HG03439 (cell line): ENCODE data around the gene PAQR9.

Source experiments
- ATAC-seq: cut with Tn5 transposase; IDR thresholded peaks from one replicate; pipeline ENCODE4 v1.9.1; 2021; ENCODE audit warnings: mild to moderate bottlenecking, moderate library complexity; ENCODE audit not compliant: unreplicated experiment

Gene PAQR9

DNA sequence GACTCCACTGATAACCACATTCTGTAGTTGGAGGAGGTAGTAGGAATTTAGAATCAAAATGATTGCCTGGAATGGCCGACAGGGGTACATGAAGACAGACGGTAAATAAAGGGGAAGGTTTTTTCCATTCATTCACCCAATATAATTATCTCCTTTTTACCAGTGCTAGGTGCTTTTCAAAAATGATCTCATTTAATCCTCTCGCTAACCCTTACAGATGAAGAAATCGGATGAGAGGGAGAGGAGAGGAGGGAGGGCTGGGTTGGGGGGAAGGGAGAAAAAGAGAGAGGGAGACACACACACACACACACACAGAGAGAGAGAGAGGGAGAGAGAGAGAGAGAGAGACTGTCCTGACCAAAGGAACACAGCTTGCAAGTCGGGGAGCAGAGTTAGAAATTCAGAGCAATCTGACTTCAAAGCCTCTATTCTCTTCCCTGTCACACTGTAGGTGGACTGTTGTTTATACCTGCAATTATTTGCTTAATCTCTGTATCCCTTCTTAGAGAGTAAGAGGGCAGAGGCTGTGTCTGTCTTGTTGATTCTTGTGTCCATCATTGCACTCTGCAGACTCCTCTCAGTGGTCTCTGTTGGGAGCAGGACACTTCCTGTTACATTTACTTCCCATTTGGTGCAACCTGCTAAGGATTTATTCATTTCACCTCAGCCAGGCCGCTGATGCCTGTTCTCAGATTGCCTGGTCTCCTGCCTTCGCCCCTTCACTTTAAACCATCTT, 18.7 kb upstream of the PAQR9 start:
- ATAC-seq, result no peak

DNA sequence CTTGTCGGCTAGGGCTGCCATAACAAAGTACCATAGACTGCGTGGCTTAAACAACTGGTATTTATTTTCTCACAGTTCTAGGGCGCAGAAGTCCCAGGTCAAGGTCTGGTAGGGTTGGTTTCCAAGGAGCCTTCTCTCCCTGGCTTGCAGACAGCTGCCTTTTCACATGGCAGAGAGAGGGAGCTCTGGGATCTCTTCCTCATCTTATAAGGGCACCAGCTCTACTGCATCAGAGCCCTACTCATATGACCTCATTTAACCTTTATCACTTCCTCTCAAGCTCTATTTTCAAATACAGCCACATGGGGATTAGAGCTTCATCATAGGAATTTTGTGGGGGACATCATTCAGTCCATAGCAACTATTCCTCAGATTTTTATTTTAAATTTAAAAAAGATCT, 17.6 kb upstream of the PAQR9 start:
- no peak for ATAC-seq

DNA sequence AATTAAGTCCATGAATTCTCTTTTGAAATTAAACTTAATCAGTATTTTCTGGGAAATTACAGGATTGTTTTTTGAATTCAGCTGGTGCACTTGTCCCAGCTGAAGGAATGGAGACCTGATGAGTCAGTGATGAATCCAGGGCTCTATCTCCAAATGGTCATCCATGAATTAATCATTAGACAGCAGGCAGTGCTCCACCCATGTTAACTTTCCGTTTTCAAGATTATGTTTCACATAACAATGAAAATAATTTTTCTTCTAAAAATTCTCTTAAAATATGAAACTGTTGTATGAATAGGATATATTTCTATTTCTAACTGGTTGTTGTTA, 13.9 kb upstream of the PAQR9 start:
- ATAC-seq, result no peak

DNA sequence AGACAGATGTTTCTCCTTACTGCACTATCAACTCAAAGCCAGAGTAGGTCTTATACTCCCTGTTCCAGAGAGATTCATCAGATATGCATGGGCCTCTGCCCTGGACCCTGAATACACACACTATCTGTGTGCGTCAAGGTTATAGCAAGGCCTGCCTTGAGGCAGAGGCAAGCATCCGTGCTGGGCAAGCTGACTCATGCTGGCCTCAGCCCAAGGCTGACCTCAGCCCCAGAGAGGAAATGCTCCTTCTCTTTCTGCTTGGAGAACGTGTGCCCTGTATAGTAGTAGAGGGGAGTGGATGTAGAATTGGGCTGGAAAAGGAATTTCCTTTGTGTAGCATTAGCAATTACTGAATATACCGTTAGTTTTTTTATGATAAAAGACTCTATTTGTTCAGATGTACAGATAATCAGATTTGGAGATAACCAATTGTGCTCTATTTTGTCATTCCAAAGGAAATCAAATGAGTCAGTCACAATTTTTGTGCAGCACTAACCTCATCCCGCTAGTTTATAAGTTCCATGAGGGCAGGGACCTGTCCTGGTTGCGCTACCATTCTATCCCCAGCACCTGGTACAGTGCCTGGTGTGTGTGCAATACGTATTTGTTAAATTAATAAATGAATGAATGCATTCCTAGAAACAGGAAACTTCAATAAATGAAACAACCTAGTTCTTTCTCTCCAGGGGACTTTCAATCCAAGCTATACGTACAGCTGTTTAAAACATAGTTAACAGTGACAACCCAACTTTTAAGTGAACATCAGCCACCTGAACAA, 13.3 kb upstream of the PAQR9 start:
- no peak for ATAC-seq

DNA sequence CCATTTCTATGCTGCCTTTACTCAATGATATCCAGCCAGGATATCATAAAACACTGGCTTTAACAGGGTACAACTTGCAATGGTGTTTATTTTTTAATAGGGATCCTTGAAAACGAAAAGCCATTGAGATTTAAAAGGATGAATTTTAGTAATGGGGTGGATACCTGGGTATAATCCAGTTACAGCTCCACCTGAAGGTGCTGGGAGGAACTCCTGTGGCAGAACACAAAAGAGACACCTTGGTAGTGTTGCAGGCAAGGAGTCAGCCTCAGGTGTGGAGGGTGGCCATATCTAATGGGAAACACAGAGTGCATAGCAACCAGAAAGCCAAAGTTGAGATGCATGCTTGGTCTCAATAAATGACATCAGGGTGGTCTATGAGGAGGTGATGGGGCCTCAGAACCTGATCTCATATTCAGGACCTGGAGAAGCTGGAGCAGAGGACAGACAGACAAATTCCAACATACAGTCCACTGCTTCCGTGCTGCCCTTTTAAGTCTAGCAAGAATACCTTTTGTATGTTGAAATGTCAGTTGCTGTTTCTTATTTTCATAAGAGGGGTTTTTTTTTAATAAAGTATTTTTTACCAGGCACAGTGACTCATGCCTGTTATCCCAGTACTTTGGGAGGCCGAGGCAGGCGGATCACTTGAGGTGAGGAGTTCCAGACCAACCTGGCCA, 12.0 kb upstream of the PAQR9 start:
- no peak for ATAC-seq

DNA sequence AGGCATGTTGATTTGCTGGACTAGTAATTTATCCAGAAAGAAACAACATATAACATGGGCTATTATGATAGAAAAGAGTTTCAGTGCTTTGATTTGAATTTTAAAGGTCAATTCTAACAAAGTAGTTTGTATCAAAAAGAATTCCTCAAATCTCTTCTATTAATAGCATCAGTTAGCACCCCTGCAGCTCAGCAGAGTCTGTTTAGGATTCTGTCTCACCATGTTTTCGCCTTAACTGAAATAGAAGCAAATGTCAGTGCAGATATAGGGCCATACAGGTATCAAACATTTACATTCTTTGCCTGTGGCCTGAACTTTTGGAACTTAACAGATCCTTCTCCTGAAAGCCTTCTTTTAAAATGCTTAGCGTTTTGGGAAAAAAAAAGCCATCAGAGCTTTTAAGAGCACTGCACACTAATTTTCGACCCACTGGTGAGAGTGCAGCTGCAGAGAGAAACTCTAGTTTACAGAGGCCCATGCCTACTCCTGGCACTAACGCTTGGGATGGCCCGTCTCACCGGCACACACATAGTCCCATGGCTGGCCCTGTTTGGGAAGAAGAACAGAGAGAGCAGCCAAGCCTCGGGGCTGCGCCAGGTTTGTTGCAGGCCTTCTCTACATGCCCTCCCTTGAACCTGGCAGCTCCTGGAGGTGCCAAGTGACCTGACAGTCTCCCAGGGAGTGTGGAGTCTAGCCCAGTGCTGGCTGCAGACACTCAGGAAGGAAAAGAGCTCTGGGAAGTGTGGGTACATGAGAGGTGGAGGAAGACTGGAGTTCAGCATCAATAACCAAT, 9.9 kb upstream of the PAQR9 start:
- no peak for ATAC-seq

DNA sequence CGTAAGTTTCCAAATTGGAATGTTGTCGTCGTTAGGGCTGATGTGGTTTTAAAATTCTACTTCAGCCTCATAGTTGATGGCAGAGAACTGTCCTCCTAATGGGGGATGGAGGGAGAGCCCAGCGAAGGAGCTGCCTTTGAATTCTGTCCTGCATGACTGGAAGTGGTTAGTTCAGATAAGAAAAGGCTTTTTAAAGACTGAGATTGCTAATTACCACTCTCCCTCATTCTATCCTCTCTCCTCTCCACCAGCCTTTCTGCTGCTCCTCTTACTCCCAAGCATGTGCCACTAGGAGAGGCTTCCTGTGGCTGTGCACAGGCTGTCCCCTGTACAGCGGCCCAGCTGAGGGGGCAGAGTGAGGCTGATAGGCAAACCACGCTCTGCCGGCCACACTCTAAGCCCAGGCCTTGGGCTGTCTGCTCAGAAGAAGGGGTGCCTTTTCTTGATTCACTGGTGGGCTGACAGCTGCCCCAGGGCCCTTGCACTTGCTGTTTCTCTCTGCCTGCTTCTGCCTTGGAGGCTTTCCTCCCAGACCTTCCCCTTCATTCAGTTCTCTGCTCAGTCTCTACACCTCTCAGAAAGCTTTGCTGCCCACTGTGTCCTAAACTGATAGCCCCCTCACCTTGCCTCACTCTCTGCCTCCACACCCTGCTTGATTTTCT, 8.7 kb upstream of the PAQR9 start:
- ATAC-seq, result no peak

DNA sequence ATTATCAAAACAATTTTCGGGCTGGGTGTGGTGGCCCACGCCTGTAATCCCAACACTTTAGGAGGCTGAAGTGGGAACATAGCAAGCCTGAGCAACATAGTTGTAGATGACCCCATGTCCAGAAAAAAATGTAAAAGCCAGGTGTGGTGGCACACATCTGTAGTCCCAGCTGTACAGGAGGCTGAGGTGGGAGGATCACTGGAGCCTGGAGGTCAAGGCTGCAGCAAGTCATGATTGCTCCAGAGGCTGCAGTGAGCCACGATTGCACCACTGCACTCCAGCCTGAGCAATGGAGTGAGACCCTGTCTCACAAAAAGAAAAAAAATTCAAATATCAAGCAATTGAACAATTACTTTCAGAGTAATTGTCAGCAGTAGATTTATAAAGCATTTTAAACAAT, 8.0 kb upstream of the PAQR9 start:
- no peak for ATAC-seq

DNA sequence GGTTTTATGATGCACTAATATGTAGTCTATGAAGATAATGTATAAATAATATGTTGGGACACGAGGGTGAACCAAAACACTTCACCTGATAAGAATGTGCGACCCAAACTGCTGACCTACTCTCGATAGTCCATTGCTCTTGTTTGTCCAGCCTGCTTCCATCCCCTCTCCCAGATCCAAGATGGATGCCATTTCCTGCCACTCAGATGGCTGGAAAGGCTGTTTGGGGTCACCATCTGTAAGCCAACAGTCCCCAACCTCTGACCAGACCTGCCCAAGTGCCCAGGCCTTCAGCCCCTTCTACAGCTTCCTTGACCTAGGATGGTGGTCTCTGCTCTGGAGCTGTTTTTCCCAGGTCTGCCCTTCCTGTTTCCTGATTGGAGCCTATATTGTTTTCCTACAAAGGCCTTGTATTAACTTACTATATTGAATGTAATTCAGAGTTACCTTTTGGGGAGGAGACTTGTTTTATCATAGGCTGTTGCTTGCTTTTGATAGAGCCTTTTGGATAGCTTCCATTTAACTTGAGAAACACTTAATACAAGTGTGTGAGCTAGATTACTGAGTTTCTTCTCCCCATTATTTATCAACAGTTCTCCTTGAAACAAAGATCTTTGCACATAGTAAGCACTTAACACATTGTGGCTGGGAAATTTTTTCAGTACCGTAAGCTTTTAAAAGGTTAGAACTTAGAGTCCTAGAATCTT, 5.0 kb upstream of the PAQR9 start:
- no peak for ATAC-seq

DNA sequence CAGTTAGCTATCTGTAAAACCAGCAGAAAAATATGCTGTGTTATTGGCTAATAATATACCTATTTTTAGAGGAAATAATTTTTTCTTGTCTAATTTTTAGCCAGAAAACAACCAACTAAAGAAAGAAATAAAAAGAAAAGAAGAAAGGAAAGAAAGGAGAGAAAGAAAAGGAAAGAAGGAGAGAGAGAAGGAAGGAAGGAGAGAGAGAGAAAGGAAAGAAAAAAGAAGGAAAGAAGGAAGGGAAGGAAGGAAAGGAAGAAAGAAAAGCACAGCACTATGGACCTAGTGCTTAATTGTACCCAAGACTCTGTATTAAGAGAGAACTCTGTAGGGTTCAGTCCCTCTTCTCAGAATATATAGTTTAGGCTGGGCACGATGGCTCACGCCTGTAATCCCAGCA, 3.3 kb upstream of the PAQR9 start:
- no peak for ATAC-seq

DNA sequence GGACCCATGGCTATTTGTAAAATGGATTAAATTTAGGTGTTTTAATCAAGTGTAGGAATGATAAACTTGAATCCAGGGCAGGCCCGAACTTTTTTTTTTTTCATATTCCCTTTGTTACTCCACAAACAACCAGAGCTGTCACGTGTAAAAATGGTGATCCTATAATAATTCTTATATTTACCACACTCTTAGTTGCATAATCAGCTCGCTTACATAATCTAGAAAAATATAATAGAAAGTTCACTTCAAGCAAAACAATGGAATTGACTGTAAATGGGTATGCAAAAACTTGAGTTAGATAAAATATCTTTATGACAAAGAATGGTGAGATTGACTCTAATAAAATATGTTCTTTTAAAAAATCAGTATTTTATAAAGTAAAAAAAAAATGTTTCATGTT, 2.1 kb upstream of the PAQR9 start:
- no peak for ATAC-seq

DNA sequence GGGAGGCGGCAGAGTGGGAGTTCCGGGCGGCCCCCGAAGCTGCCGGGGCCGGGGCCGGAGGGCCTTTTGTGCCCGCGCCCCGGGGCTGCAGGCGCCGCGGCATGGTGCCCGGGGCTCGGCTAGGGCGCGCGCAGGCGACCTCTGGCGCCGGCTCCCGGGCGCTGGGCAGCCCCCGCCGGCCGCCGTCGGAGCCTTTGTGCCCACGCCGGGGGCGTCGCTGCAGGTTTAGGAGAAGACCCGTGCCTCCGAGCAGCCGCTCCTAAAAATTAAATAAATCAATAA, 299 bp downstream of the PAQR9 start:
- ATAC-seq, result no peak

DNA sequence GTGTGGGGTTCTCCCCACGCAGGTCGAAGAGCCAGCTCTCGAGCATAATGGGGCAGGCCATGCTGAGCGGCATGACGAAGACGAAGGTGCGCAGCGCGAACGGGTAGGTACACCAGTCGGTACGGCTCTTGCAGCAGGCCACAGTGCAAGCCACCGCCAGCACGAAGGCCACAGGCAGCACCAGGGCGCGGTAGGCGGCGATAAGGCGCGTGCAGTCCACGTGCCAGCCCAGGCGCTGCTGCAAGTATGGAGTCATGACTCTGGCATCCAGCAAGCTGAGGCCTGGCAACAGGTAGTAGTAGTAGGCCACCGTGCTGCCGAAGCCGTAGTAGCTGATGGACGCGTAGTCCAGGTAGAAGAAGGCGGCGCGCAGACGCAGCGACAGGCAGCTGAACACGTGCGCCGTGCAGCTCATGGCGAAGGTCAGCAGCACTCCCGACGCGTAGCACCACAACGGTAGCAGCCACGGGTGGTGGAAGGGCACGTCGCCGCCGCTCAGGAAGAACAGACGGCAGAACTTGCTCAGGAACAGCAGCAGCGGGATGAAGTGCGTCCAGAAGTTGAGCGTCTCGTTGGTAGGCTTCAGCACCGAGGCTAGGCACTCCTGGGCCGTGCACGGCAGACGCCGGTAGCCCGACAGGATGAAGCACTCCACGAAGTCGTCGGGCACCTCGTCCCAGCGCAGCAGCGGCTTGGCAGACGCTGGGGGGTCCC, 797 bp downstream of the PAQR9 start:
- no peak for ATAC-seq

DNA sequence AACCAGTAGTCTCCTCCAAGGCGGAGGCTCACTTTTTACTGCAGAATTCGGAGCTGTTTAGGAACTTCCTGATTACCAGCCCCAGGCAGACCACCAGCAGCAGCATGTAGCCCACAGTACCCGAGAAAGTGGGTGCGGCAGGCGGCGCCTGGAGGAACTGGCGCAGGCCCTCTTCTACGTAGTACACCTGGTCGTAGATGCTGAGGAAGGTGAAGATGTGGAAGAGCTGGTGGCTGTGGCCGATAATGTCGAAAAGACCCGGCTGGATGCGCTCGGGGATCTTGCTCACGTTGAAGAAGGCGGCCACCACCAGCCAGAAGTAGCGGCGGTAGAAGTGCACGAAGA, 1.3 kb downstream of the PAQR9 start:
- ATAC-seq, result no peak

DNA sequence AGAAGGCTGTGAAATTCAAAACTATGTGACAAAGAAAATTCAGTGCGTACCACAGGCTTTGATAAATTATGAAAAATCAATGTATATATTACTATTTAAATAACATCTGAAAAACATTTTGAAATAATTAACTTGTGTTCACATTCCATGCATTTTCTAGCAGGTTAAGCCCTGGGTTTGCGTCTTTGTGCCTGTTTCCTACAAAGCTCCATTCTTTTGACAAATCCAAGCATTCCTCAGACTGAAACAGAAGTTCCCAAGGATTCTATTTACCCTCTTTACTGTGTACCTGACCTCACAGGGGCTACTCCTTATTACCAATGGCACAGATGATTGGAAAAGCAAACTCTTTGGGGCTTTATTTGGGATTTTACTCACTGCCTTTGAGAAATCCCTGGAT, 1.9 kb downstream of the PAQR9 start:
- ATAC-seq, result no peak

DNA sequence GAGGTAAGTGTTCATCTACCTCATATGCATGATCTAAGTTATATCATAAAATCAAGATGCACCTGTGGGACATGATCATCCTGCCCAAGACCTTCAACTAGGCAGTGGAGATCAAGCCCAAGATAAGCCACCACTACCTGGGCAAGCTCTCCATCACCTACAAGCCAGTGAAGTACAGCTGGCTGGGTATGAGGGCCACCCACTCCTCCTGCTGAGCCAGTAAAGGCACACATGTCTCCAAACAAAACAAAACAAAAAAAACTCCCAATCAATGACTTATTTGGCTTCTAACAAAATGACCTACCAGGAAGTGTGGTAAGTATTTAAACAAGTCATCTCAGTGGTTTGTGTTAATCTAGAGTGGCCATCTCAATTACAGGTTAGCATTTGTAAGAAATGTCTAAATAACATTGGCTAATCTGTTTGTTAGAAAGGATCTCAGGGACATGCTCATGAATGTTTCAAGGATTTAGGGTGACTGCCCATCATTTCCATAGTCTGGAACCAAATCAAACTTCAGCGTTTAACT, 3.1 kb downstream of the PAQR9 start:
- ATAC-seq, result no peak

DNA sequence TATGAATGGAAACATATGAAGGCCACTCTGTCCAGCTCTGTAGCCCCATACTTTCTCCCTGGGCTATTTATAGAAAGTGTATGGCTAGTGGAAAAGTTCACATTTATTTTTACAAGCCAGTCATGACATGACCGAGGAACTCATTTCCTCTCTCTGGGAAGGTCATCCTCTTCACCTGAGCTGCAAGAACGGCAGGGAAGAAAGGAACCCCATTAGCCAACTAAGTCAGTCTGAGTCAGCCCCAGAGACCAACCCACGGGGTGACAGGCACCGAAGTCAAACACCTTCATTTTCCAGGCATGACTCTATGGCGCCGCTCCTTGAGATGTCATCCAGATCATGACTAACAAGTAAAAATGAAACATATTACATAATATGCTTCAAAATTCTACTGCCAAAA, 4.8 kb downstream of the PAQR9 start:
- ATAC-seq, result no peak

DNA sequence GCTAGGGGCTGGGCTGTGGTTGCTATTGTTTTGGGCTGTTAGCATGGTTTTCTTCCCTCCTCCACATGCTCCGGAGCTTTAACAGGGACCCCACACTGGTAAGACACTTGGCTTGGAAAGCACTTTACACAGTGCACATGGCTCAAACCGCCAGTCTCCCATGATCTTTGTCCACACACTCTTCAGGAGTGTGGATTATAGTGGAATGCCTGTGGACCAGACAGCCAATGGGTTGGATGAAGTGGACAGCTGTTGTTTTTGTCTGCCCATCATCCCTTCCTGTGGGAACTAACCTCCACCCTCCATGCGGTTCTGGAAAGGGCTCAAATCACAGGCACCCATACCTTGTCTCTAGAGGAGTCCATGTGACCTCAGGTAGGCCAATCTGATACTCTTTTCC, 10.0 kb downstream of the PAQR9 start:
- ATAC-seq, result no peak

DNA sequence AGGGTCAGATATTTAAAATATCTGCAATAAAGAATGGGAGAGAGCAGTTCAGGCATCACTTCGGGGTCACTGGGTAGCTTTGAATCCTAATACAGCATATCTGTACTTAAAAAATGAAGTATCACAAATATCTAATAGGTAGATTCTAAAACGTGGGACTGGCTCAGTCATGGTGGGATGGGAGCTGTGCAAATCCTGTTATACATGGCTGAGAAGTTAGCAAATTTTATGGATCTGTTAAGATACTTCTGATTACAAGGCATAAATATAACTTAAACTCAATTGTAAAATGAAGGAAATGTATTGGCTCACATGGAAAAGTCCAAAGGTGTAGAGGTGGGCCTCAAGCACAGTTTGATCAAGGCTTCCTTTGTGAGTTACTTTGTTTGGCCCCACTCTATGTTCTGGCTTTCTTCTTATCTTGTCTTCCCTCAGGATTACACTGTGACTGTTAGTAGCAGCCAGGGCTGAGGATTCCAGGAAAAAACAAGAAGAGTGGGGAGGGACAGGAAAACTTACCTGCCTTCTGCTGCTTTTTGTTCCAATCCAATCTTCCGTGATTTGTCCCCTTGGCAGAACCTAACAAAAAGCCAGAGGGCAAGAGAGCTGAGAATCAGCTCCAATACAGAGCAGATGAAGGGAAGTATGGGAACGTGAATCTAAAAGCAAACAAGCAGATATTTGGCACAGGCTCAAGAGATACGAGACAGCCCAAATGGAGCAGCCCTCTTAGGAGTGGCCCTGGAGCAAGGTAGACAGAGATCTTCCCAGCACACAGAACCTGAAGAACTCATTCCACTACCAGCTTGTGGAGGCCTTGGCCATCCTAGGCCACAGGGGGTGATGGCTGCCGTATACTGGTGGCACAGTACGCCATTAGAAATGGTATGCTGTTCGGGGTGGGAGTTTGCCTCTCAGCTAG, 10.9 kb downstream of the PAQR9 start:
- no peak for ATAC-seq
